Endothelial cell of umbilical vein (primary cell): ENCODE measurements around the gene MAPKAP1. TPM values are rescaled to one million over a fixed set of nuclear protein-coding genes. Genes with fewer than 3 reads are reported as not detected.

Source experiments
- BruUV-seq: library from RNA; stranded (reverse); fragments of 400-500 nt; replicated peaks from 2 replicates; lab custom pipeline; 2021; lab: Mats Ljungman, UMichigan
- CTCF ChIA-PET: fragments of 300-600, 350-600 bp; sonication (Branson Sonifier 250); formaldehyde crosslinking; loops from one replicate; lab custom pipeline; 2021; ENCODE audit warnings: antibody characterized with exemption, inconsistent platforms; lab: Charles Lee
- POLR2A ChIA-PET: fragments of 300-600, 350-600 bp; sonication (Branson Sonifier 250); formaldehyde crosslinking; loops from one replicate; lab custom pipeline; 2021; ENCODE audit warnings: antibody characterized with exemption, inconsistent platforms; lab: Charles Lee
- DNase-seq: peaks from one replicate; pipeline ENCODE4 v3.0.0-alpha.2; 2011; ENCODE audit warnings: low read depth, low spot score
- FAIRE-seq: peaks from 2 replicates; lab custom pipeline; 2011; peaks lifted over from hg19 to GRCh38; lab: Jason Lieb, UNC
- H2AFZ ChIP-seq: 2 replicates; pipeline ENCODE4 v1.6.0; 2012; ENCODE audit warnings: low read depth, low read length, control low read depth, inconsistent platforms
- H3K27ac ChIP-seq: 2 replicates; pipeline ENCODE4 v1.5.1; 2011; ENCODE audit warnings: low read depth, mild to moderate bottlenecking, control low read depth, low read length, moderate library complexity; ENCODE audit not compliant: insufficient read depth
- H3K27me3 ChIP-seq, 2 experiments: 2 replicates each; pipeline versions ENCODE4 v1.6.0 to v1.6.1; 2011; ENCODE audit warnings: low read length in 2 of 2, mixed read lengths in 1 of 2; ENCODE audit not compliant: control insufficient read depth in 2 of 2, insufficient read depth in 2 of 2
- H3K36me3 ChIP-seq, 2 experiments: 2 replicates in 1 of 2; 3 replicates in 1 of 2; pipeline ENCODE4 v1.5.1; 2011; ENCODE audit warnings: low read length in 2 of 2, mild to moderate bottlenecking in 1 of 2, moderate library complexity in 1 of 2; ENCODE audit not compliant: control insufficient read depth in 2 of 2, insufficient read depth in 2 of 2; ENCODE audit errors: extremely low read depth in 1 of 2
- H3K4me1 ChIP-seq: 3 replicates; pipeline ENCODE4 v1.5.1; 2011; ENCODE audit warnings: mild to moderate bottlenecking, low read length; ENCODE audit not compliant: control insufficient read depth, insufficient read depth; ENCODE audit errors: extremely low read depth
- H3K4me2 ChIP-seq: 2 replicates; pipeline ENCODE4 v1.6.1; 2011; ENCODE audit warnings: low read length, control low read depth, mixed read lengths; ENCODE audit not compliant: insufficient read depth
- H3K4me3 ChIP-seq, 3 experiments: fragments of 200-600 bp in 1 of 3; sonication (generic), shearing (Covaris generic) in 1 of 3; replicated peaks in 1 of 3; 2 replicates each; pipeline ENCODE4 v1.5.1; 2011 to 2016; ENCODE audit warnings: control low read depth in 3 of 3, low read length in 3 of 3, mild to moderate bottlenecking in 2 of 3, inconsistent platforms in 1 of 3, low read depth in 1 of 3, moderate library complexity in 1 of 3; ENCODE audit not compliant: insufficient read depth in 1 of 3
- H3K79me2 ChIP-seq: 2 replicates; pipeline ENCODE4 v1.6.0; 2012; ENCODE audit warnings: low read length, inconsistent platforms; ENCODE audit not compliant: control insufficient read depth, insufficient read depth
- H3K9ac ChIP-seq: replicated peaks from 2 replicates; pipeline ENCODE3; 2011; ENCODE audit warnings: low read length, control low read depth; ENCODE audit not compliant: insufficient read depth; ENCODE audit errors: extremely low read depth
- H3K9me1 ChIP-seq: replicated peaks from 3 replicates; pipeline ENCODE4 v1.6.0; 2011; ENCODE audit warnings: mild to moderate bottlenecking, low read length; ENCODE audit not compliant: control insufficient read depth, insufficient read depth; ENCODE audit errors: extremely low read depth
- H3K9me3 ChIP-seq: replicated peaks from 2 replicates; pipeline ENCODE4 v1.5.1; 2012; ENCODE audit warnings: low read length, inconsistent platforms; ENCODE audit not compliant: control insufficient read depth, insufficient read depth
- H4K20me1 ChIP-seq: replicated peaks from 2 replicates; pipeline ENCODE3; 2011; ENCODE audit warnings: mild to moderate bottlenecking, low read length; ENCODE audit not compliant: control insufficient read depth, insufficient read depth; ENCODE audit errors: extremely low read depth
- CTCF ChIP-seq, 2 donors: IDR thresholded peaks; 1 replicate in 1 of 2; 2 replicates in 1 of 2; pipeline ENCODE4 v1.5.1; 2011; ENCODE audit warnings: low read length in 2 of 2, mild to moderate bottlenecking in 2 of 2, moderate library complexity in 2 of 2, control low read depth in 1 of 2, inconsistent platforms in 1 of 2, low read depth in 1 of 2; ENCODE audit not compliant: insufficient read depth in 1 of 2; ENCODE audit errors: extremely low read depth in 1 of 2
- GATA2 ChIP-seq: IDR thresholded peaks from 2 replicates; pipeline ENCODE4 v1.7.0; 2011; ENCODE audit warnings: low read depth, mild to moderate bottlenecking, moderate library complexity, mixed read lengths, low read length; ENCODE audit not compliant: insufficient read length, insufficient read depth
- MYC ChIP-seq: IDR thresholded peaks from one replicate; pipeline ENCODE4 v1.6.1; 2011; ENCODE audit warnings: mild to moderate bottlenecking, low read depth, low read length
- POLR2A ChIP-seq: IDR thresholded peaks from 2 replicates; pipeline ENCODE4 v1.6.1; 2012; ENCODE audit warnings: low read depth, mild to moderate bottlenecking, control low read depth, low read length
- dilution Hi-C: fragments of 300-500 bp; cut with MboI; formaldehyde crosslinking; loops from one replicate; pipeline ENCODE4 v1.15.0; 2019; ENCODE audit warnings: low sequenced_read_pairs; ENCODE audit not compliant: extremely low pct_ligation_motif_present
- intact Hi-C: fragments of 100-400 bp; cut with micrococcal nuclease; formaldehyde crosslinking; loops from one replicate; pipeline ENCODE4 v1.10.0; 2022
- polyA plus RNA-seq, 4 experiments: library from polyadenylated mRNA; depleted of rRNA in 3 of 4; stranded (reverse) in 3 of 4; unstranded in 1 of 4; fragments of >200 nt; gene quantifications; 2 replicates each; pipeline versions ENCODE4 v1.2.1 to v1.2.3, GENCODE V29; 2011 to 2012; ENCODE audit warnings: missing spikeins in 1 of 4
- total RNA-seq: library from RNA; stranded (reverse); gene quantifications from 2 replicates; pipeline ENCODE4 v1.2.3, GENCODE V29; 2021
- TF ChIP-seq, protein P1 (sequence below): IDR thresholded peaks from 2 replicates; pipeline ENCODE4 v1.6.1; 2011; ENCODE audit not compliant: insufficient read depth, insufficient read length

The MAPKAP1 gene
- total and polyA plus RNA-seq, 2 donors (not counting 3 experiments of a cell fraction or from before 2014, with no cell fraction given): 61.9 to 99.1 TPM

- intact Hi-C loops: no loop called here
- Histone ChIP-seq H3K9ac (no peak overlapping the region), H3K79me2 (no peaks in the 10 kb centered on the region), H3K4me2 (no peak overlapping the region), H3K27me3 (peaks cover 3 to 5% of the 10 kb centered on the region in 2 experiments), H2AFZ (no peak overlapping the region), H3K4me3 (no peak overlapping the region), H3K9me3 (no peaks in the 10 kb centered on the region), H3K36me3 (no peaks in the 10 kb centered on the region), H4K20me1 (no peaks in the 10 kb centered on the region), H3K9me1 (no peaks in the 10 kb centered on the region), H3K27ac (no peak overlapping the region), H3K4me1 (no peaks in the 10 kb centered on the region)
- POLR2A ChIA-PET: interaction anchor here (0.6 kb wide), 1 partner anchor 147 kb away, joined by 3 read pairs; no protein-coding TSS in a partner anchor
- no peak for TF ChIP-seq GATA2
- TF ChIP-seq, protein P1, sequence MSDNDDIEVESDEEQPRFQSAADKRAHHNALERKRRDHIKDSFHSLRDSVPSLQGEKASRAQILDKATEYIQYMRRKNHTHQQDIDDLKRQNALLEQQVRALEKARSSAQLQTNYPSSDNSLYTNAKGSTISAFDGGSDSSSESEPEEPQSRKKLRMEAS: no peak
- TF ChIP-seq MYC: no peak
- TF ChIP-seq POLR2A: no peak
- TF ChIP-seq CTCF (IDR thresholded peaks at IDR 0.05; ENCODE audit: extremely low read depth in 1 of 2, insufficient read depth in 1 of 2, low read depth in 1 of 2, low read length in 2 of 2): no peak
- no TSS peak for BruUV-seq
- dilution Hi-C loops: no loop called here
- DNase-seq (no peak), FAIRE-seq (no peak)
- CTCF ChIA-PET: no interaction called here
Observed at GRCh38 chr9:125739436-125739835, 32.4 kb upstream of the MAPKAP1 start.

GRCh38 chr9:125732562-125732961 lies 25.6 kb upstream of the MAPKAP1 start:
- FAIRE-seq: no peak
- no peak for DNase-seq
- TF ChIP-seq MYC: no peak
- no TSS peak for BruUV-seq
- Histone ChIP-seq H3K9me1 (no peaks in the 10 kb centered on the region), H3K4me2 (no peak overlapping the region), H3K4me1 (no peaks in the 10 kb centered on the region), H3K36me3 (no peaks in the 10 kb centered on the region), H3K9ac (no peak overlapping the region), H3K4me3 (no peak overlapping the region), H3K27me3 (peaks cover 7 to 8% of the 10 kb centered on the region in 2 experiments), H4K20me1 (no peaks in the 10 kb centered on the region), H3K27ac (no peak overlapping the region), H3K79me2 (no peaks in the 10 kb centered on the region), H3K9me3 (no peaks in the 10 kb centered on the region), H2AFZ (no peak overlapping the region)
- ChIA-PET CTCF (no interaction called here), POLR2A (no interaction called here)
- intact Hi-C loops: no loop called here
- dilution Hi-C loops: no loop called here
